CD4-positive, alpha-beta T cell treated with Interleukin-12 subunit alpha and Interleukin-12 subunit beta, for 1 hour (primary cell): Measurements from ENCODE around the gene DTX2.
"Not testable (repeated sequence)": the region's sequence is repeated elsewhere in the genome, so short reads cannot be mapped to it uniquely, and the experiment has no call there.

ENCODE experiments used
- DNase-seq: peaks from one replicate; pipeline ENCODE4 v3.0.0-alpha.2; 2020

DTX2 gene

GRCh38 chr7:76497918-76498582 is 36.5 kb downstream of the DTX2 start:
- not testable (repeated sequence) for DNase-seq

- not testable (repeated sequence) for DNase-seq
These were observed 37.2 kb downstream of the DTX2 start for GRCh38 chr7:76498583-76499200.

GRCh38 chr7:76499201-76499923 is 37.9 kb downstream of the DTX2 start:
- DNase-seq = not testable (repeated sequence)

GRCh38 chr7:76499924-76500241 is 38.4 kb downstream of the DTX2 start:
- DNase-seq = not testable (repeated sequence)

DNA sequence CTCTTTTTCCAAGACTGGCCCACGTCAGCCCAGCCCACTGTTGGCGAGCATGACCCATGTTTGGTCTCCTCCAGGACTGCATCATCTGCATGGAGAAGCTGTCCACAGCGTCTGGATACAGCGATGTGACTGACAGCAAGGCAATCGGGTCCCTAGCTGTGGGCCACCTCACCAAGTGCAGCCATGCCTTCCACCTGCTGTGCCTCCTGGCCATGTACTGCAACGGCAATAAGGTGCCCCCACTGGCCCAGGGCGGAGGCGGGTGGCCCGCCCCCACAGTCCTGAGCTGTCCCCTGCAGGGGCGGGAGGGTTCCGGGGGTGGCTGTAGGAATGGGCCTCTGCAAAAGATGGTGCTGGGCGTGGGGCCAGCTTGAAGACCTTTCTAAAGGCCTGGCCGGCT is 40.7 kb downstream of the DTX2 start:
- DNase-seq = not testable (repeated sequence)

DNA sequence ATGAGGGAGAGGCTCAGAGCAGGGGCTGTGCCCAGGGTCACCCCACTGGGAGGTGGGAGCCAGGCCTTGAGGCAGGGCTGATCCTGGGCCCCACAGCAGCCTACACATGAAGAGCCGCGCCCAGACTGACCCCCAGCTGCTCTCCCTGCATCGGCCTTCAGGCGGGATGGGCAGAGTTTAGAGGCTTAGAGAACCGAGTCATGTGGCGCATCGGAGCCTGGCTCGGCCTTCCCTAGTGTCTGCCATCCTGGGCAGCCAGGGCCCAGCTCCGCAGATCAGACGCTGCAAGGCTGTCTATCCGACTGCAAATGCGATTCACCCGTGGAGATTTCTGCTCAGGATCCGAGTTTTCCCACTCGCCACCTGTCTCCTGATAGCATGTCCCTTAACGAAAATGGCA is 41.3 kb downstream of the DTX2 start:
- DNase-seq = not testable (repeated sequence)

DNA sequence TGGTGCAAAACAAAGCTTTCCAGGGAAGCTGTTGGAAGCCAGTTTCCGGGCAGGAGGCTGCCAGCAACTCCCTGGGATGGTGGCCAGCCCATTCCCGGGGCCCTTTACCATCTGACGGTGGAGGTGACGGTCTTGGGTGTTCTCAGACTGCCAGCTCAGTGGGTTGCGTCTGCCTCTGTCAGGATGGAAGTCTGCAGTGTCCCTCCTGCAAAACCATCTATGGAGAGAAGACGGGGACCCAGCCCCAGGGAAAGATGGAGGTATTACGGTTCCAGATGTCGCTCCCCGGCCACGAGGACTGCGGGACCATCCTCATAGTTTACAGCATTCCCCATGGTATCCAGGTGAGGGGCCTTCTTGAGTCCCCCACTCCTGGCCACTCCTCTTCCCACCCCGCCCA is 41.7 kb downstream of the DTX2 start:
- DNase-seq = not testable (repeated sequence)

DNA sequence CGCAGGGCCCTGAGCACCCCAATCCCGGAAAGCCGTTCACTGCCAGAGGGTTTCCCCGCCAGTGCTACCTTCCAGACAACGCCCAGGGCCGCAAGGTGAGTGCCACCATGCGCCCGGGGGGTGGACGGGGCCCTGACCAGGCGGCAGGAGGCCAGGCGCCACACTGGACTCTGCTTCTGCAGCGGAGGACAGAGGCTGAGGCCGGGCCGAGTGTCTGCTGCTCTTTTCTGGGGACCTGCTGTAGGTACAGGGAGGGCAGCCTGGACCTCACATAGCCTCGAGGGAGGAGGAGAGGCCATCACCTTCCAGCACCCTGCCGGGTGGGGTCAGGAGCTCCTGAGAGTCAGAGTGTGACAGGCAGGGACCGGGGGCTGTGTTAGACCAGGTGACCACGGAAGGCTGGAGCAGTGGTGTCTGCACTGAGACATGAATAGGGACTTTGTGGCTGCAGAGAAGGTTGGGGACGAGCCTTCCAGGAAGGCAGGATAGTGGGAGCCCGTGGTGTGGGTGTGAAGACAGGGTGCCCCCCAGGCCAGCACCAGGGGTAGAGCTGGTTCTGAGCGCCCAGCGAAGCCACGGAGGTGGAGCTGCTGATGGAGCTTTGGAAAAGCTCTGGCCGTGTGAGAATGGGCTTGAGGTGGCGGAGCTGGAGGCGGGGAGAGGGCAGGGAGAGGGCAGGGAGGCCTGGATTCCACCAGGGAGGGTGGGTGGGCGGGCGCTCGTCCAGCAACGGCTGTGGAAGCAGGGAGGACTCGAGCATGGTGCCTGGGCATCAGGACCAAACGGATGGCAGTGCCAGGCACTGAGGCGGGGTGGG is 43.0 kb downstream of the DTX2 start:
- not testable (repeated sequence) for DNase-seq

DNA sequence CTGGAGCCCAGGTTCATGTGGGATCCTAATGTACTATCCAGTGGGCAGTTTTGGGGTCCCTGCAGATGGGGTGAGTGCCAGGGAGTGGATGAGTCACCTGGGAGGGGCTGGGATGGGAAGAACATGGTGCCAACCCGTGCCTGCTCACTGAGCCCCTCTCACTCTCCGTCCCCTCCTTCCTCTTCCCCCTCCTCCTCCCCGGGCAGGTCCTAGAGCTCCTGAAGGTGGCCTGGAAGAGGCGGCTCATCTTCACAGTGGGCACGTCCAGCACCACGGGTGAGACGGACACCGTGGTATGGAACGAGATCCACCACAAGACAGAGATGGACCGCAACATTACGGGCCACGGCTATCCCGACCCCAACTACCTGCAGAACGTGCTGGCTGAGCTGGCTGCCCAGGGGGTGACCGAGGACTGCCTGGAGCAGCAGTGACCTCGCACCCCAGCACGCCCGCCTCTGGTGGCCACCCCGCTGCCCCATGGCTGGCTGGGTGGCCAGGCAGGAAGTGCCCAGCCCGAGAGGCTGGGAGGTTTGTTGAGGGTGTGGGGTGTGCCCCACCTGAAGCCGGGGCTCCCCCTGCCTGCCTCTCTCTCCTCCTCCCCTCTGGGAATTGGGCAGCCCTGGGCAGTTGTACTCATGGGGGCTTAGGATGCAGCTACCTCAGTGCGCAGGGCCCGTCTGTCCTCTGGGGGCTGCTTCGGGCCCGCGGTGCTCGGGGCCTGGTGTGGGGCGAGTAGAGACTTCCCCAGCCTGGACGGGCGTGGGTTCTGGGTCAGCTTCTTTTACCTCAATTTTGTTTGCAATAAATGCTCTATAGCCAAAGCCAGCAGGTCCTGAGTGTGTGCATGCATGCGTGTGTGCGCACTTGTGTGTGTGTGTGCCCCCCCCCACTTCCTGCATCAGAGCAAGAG is 43.9 kb downstream of the DTX2 start:
- DNase-seq = no peak

DNA sequence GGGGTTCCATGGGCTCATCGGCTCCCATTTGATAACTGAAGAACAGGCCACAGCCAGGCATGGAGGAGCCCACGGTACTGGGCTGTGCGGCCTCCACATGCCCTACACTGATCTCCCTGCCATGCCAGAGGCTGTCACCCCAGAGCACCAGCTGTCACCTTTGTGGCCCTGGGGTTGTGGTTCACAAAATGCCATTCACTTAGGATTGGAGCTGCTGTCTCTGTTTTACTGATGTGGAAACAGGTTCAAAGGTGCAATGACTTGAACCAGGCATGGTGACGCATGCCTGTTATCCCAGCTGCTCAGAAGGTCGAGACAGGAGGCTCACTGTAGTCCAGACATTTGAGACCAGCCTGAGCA is 44.6 kb downstream of the DTX2 start:
- DNase-seq = no peak

GRCh38 chr7:76506643-76507042 is 45.1 kb downstream of the DTX2 start:
- not testable (repeated sequence) for DNase-seq

GRCh38 chr7:76507723-76508406 is 46.4 kb downstream of the DTX2 start:
- DNase-seq = peak; percentile 24

DNA sequence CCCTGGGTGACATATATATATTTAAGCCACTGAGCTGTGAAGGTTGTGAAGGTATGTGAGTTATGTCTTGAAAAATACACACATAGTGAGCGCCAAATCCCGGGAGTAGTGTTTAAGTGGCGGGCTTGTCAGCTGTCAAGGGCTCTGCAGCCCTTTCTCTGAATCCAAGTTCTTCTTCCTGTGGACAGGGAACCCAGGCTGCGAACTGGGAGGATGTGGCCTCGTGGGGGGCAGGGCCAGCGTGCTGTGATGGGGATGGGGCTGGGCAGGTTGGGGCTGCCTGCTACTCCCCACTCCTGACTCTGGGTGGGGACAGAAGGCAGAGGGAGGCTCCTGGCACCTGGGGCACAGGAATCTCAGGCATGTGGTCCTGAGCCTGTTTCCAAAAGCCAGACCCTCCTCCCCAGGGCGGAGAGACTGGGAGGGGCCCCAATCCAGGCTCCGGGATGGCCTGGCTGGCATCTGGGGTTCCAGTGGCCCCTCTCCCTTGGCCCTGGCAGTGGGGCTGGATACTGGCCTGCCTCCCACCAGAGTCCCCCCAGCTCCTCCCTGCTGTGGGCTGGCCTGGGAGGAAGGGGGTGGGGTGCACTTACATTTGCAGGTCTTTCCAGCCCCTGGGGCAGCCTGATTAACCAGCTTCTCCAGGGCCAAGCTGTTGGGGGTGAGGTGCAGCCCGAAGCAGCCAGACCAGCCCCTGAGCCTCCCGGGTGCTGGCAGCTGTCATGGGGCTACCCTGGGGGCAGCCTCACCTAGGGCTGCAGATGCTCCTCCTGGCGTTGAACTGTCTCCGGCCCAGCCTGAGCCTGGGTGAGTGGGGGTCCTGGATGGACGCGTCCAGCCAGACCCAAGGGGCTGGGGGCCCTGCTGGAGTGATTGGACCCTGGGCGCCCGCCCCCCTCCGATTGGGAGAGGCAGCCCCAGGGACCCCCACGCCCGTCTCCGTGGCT is 48.7 kb downstream of the DTX2 start, which contains the start of gene UPK3B:
TSS of gene UPK3B (plus strand) at position 622 of the 947 bp plus-strand sequence. CDS start at position 723, 101 bp downstream.
- no peak for DNase-seq

GRCh38 chr7:76511200-76511910 is 49.8 kb downstream of the DTX2 start:
- DNase-seq = not testable (repeated sequence)

DNA sequence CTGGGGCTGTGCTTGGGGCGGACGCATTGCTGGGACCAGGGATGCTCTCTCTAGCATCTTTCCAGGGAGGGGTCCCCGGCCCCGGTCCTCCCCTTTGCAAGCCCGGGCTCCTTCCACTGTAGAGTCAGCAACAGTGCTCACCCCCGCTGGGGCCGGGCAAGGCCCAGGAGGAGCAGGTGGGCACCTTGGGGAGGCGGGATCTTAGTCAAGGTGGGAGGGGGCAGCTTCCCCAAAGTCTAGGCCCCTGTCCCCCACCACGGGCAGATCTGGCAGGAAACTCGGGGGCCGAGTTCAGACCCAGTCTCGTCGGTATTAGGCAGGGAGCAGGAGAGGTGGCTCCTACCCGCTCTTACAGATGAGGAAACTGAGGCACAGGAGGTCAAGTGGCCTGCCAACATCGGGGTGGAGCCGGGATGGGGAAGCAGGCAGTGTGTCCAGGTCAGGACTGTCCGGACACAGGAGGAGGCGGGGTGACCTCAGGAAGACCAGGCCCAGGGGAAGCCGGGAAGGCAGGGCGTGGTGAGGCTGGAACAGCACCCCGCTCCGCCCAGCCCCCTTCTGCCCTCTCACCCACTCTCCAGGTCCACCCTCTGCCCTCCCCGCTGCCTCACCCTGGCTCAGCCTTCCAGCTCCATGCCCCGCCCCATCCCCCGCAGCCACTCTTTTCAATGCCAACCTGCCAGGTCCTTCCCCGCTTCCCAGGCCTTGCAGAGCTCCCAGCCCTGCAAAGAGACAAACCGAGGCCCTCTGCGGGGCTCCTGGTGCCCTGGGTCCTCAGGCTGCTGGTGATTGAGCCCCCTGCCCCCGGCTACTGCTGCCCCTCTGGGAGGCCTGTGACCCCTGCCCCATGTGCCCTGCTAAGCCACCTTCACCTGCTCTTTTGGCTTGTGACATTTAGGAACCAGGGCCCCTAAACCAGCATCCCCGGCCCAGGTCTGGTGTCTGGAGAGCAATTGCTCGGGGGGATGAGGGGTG is 50.7 kb downstream of the DTX2 start:
- not testable (repeated sequence) for DNase-seq

DNA sequence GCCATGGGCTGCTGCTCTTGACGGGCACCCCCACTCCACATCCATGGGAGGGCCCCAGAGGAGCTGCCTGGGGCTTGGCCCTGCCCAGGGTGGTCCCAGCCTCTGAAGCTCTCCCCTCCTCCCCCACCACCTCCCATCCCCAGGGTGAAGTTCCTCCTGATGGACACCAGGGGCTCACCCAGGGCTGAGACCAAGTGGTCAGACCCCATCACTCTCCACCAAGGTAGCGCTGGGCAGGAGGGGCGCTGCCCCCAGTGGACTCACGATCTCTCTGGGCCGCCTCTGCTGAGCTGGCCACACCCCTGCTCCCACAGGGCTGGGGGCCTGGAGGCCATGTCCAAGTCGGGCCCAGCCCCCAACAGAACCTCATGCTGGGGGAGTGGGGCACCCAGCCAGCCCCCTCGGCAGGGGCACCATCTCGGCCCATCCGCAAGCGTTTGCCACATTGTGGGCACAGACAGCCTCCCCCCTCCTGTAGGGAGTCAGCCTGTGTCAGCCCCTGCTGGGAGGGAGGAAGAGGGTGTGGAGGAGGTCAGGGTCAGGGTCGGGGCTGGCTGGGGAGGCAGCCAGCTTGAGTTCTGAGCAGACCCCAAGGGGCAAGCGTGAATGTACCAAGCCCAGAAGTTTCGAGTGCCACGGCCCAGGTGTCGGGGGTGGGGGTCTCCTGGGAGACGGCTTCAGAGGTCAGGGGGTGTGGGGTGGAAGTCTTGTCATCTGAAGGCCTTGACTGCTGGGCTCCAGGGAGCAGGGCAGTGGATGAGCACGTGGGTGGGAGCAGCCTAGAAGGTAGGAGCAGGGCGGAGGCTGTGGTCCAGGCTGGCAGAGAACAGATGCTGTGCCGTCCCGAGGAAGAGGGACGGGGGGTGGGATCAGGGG is 51.7 kb downstream of the DTX2 start:
- DNase-seq = no peak
